Cardiac muscle cell (in vitro differentiated cells and primary cell): ENCODE measurements around the gene LUC7L. TPM values are rescaled to one million over a fixed set of nuclear protein-coding genes. Genes with fewer than 3 reads are reported as not detected.
"Not testable (repeated sequence)": the region's sequence is repeated elsewhere in the genome, so short reads cannot be mapped to it uniquely, and the experiment has no call there.

Source experiments
- DNase-seq, 2 donors: peaks; one replicate each; pipeline versions ENCODE4 v3.0.0 to v3.0.0-alpha.2; 2010 to 2017; ENCODE audit warnings: low read depth in 1 of 2, low spot score in 1 of 2
- H3K27ac ChIP-seq: fragments of 200-600 bp; sonication (generic); 2 replicates; pipeline ENCODE4 v1.5.1; 2016
- H3K27me3 ChIP-seq: fragments of 200-600 bp; sonication (generic); 2 replicates; pipeline ENCODE4 v1.6.0; 2016; ENCODE audit warnings: control low read depth
- H3K36me3 ChIP-seq: fragments of 200-600 bp; sonication (generic); 2 replicates; pipeline ENCODE4 v1.5.1; 2016; ENCODE audit warnings: control low read depth
- H3K4me1 ChIP-seq: fragments of 200-600 bp; sonication (generic); 2 replicates; pipeline ENCODE4 v1.8.1; 2017; ENCODE audit warnings: low read depth, mild to moderate bottlenecking, mixed run types
- H3K4me3 ChIP-seq: fragments of 200-600 bp; sonication (generic); 2 replicates; pipeline ENCODE4 v1.5.1; 2016; ENCODE audit warnings: mild to moderate bottlenecking
- H3K9me3 ChIP-seq: fragments of 200-600 bp; sonication (generic); 2 replicates; pipeline ENCODE4 v1.5.1; 2017; ENCODE audit warnings: low read depth, mild to moderate bottlenecking, control low read depth
- CTCF ChIP-seq: IDR thresholded peaks from 2 replicates; pipeline ENCODE4 v1.5.1; 2012; ENCODE audit warnings: low read depth, mild to moderate bottlenecking, low read length
- polyA plus RNA-seq: library from polyadenylated mRNA; unstranded; fragments of >200 nt; fragmentation: Nextera tagmentation; extraction: Ambion mirVana; gene quantifications from 2 replicates; pipeline ENCODE4 v1.2.1, GENCODE V29; 2016
- total RNA-seq: library from RNA; depleted of rRNA; stranded (reverse); fragments of >200 nt; gene quantifications from 2 replicates; pipeline ENCODE4 v1.2.3, GENCODE V29; 2016

The LUC7L gene
- total and polyA plus RNA-seq, 2 experiments from 2014 or later = 91.0 to 158 TPM

GRCh38 chr16:234468-235305, 5.4 kb upstream of the LUC7L start, which contains the start of gene FAM234A:
TSS of gene FAM234A (plus strand) at chr16:234821. CDS start at chr16:254414, 19,593 bp downstream.
- DNase-seq = peak; percentile 93 to 98
- Histone ChIP-seq H3K27me3 (no peaks in the 10 kb centered on the region), H3K4me3 (peak within 1 kb of the TSS; percentile 85), H3K4me1 (peaks cover 3% of the 10 kb centered on the region), H3K27ac (peak within 1 kb of the TSS; percentile 97), H3K36me3 (no peaks in the 10 kb centered on the region), H3K9me3 (no peaks in the 10 kb centered on the region)
- TF ChIP-seq CTCF = peak; percentile 35

GRCh38 chr16:230949-231348, 1.7 kb upstream of the LUC7L start:
- no peak for DNase-seq
- Histone ChIP-seq H3K4me1 (peaks cover 6% of the 10 kb centered on the region), H3K27me3 (no peaks in the 10 kb centered on the region), H3K36me3 (peaks cover 19% of the 10 kb centered on the region), H3K4me3 (no peak overlapping the region), H3K9me3 (no peaks in the 10 kb centered on the region), H3K27ac (no peak overlapping the region)
- TF ChIP-seq CTCF = no peak

- peaks cover 23% of the 10 kb centered on the region for H3K36me3 ChIP-seq
- not testable (repeated sequence) for H3K4me3 ChIP-seq, DNase-seq, H3K4me1 ChIP-seq, H3K27me3 ChIP-seq, H3K9me3 ChIP-seq, H3K27ac ChIP-seq
Observed at GRCh38 chr16:230351-230750, 1.1 kb upstream of the LUC7L start.

GRCh38 chr16:229731-230281, 557 bp upstream of the LUC7L start:
- Histone ChIP-seq H3K9me3 (no peaks in the 10 kb centered on the region), H3K36me3 (peaks cover 25% of the 10 kb centered on the region), H3K27ac (no peak overlapping the region), H3K4me3 (peak overlapping the region; percentile 91), H3K27me3 (no peaks in the 10 kb centered on the region), H3K4me1 (peaks cover 6% of the 10 kb centered on the region)
- TF ChIP-seq CTCF = no peak
- DNase-seq = no peak

- no peaks in the 10 kb centered on the region for H3K27me3 ChIP-seq
- peaks cover 33% of the 10 kb centered on the region for H3K36me3 ChIP-seq
- no peaks in the 10 kb centered on the region for H3K9me3 ChIP-seq
- H3K4me1 ChIP-seq = peaks cover 6% of the 10 kb centered on the region
- H3K4me3 ChIP-seq = peak overlapping the region; percentile 91
- peak overlapping the region; percentile 98 for H3K27ac ChIP-seq
- no peak for TF ChIP-seq CTCF
- DNase-seq = peak in 1 of 2 donors; percentile 28
Observed at GRCh38 chr16:228151-228851, 948 bp downstream of the LUC7L start.
